ENCODE measurements around the gene AMY2A. TPM values are rescaled to one million over a fixed set of nuclear protein-coding genes. Genes with fewer than 3 reads are reported as not detected.
"Not testable (repeated sequence)": the region's sequence is repeated elsewhere in the genome, so short reads cannot be mapped to it uniquely, and the experiment has no call there.

The AMY2A gene
- polyA plus RNA-seq (2012; rRNA removed): not detected in 2 replicates
- polyA plus RNA-seq (2012; cell fraction: cytosol; rRNA removed): not detected in 2 replicates
- not detected in 2 replicates for polyA plus RNA-seq (2012; cell fraction: nucleus; rRNA removed)

GRCh38 chr1:103616994-103617477 lies at the start of gene AMY2A:
AMY2A (plus strand) TSS chr1:103617427; CDS start chr1:103617441, 14 bp downstream.
- 47% methylated on average over 3 of the region's 3 CpGs for WGBS (ENCODE audit: low lambda C conversion rate)
- H3F3A ChIP-seq (replicated peaks; ENCODE audit: insufficient read depth); H3K27ac ChIP-seq (ENCODE audit: low read depth in 2 of 2, low read length in 1 of 2); H3K4me2 ChIP-seq; H2AFZ ChIP-seq (ENCODE audit: low read depth); H3K9me3 ChIP-seq; H3K36me3 ChIP-seq (replicated peaks in 1 of 2; ENCODE audit: control insufficient read depth in 1 of 2, insufficient read depth in 2 of 2, low read length in 1 of 2); H3K9ac ChIP-seq; H3K79me2 ChIP-seq (ENCODE audit: insufficient read depth); CTCF ChIA-PET; H3K4me1 ChIP-seq (ENCODE audit: control insufficient read depth in 1 of 2, insufficient read depth in 2 of 2, low read depth in 1 of 2, low read length in 1 of 2); H3K4me3 ChIP-seq (ENCODE audit: low read depth in 2 of 2, low read length in 1 of 2); H3K9me2 ChIP-seq; DNase-seq; H4K20me1 ChIP-seq (ENCODE audit: insufficient read depth); POLR2A ChIA-PET; H3K27me3 ChIP-seq (ENCODE audit: insufficient read depth): not testable (repeated sequence)

- 81% methylated on average over 6 of the region's 7 CpGs for WGBS (ENCODE audit: low lambda C conversion rate)
- Histone ChIP-seq H3K4me3 (ENCODE audit: low read depth in 2 of 2, low read length in 1 of 2) (no peak overlapping the region), H3K9ac (no peak overlapping the region), H4K20me1 (ENCODE audit: insufficient read depth) (no peaks in the 10 kb centered on the region), H3K4me1 (ENCODE audit: control insufficient read depth in 1 of 2, insufficient read depth in 2 of 2, low read depth in 1 of 2, low read length in 1 of 2) (no peaks in the 10 kb centered on the region), H3K36me3 (replicated peaks in 1 of 2; ENCODE audit: control insufficient read depth in 1 of 2, insufficient read depth in 2 of 2, low read length in 1 of 2) (no peaks in the 10 kb centered on the region), H3F3A (replicated peaks; ENCODE audit: insufficient read depth) (no peaks in the 10 kb centered on the region), H3K9me3 (no peaks in the 10 kb centered on the region), H3K4me2 (no peak overlapping the region), H3K79me2 (ENCODE audit: insufficient read depth) (no peaks in the 10 kb centered on the region), H3K27me3 (ENCODE audit: insufficient read depth) (no peaks in the 10 kb centered on the region), H3K27ac (ENCODE audit: low read depth in 2 of 2, low read length in 1 of 2) (no peak overlapping the region), H3K9me2 (no peaks in the 10 kb centered on the region), H2AFZ (ENCODE audit: low read depth) (no peak overlapping the region)
- ChIA-PET POLR2A (no interaction called here), CTCF (no interaction called here)
- no peak for DNase-seq
- TF ChIP-seq IRF3 (IDR thresholded peaks at IDR 0.05; ENCODE audit: low read depth, low read length) (no peak), USF2 (IDR thresholded peaks at IDR 0.05; ENCODE audit: borderline replicate concordance, low read depth, low read length) (no peak), SIN3A (IDR thresholded peaks at IDR 0.05; ENCODE audit: borderline replicate concordance, low read depth, low read length) (no peak), MXI1 (IDR thresholded peaks at IDR 0.05; ENCODE audit: low read depth, low read length) (no peak), RXRA (IDR thresholded peaks at IDR 0.05; ENCODE audit: borderline replicate concordance, low read depth) (no peak), MAX (IDR thresholded peaks at IDR 0.05; ENCODE audit: low read depth) (no peak), SMC3 (IDR thresholded peaks at IDR 0.05; ENCODE audit: low read depth, low read length) (no peak), POLR2AphosphoS5 (IDR thresholded peaks at IDR 0.05; ENCODE audit: low read depth, low read length) (no peak), RCOR1 (IDR thresholded peaks at IDR 0.05; ENCODE audit: low read length) (no peak), GATA2 (CRISPR knock-in tag; IDR thresholded peaks at IDR 0.05) (no peak), ZBTB33 (IDR thresholded peaks at IDR 0.05; ENCODE audit: borderline replicate concordance, low read depth) (no peak), TAF1 (IDR thresholded peaks at IDR 0.05; ENCODE audit: borderline replicate concordance, low read depth, low read length) (no peak), REST (IDR thresholded peaks at IDR 0.05; ENCODE audit: low read depth, low read length) (no peak), CTCF (IDR thresholded peaks at IDR 0.05) (no peak), TCF12 (IDR thresholded peaks at IDR 0.05) (no peak), RAD21 (IDR thresholded peaks at IDR 0.05; ENCODE audit: low read length) (no peak)
Measured at GRCh38 chr1:103569493-103569892, 47.7 kb upstream of the AMY2A start.
